T-helper 2 cell (primary cell): Measurements from ENCODE around the gene ST6GAL1.
A peak's percentile ranks its signal among the peaks of the same experiment; 100 is the strongest.

Experiments used
- DNase-seq, 5 experiments: peaks; one replicate each; pipeline versions ENCODE4 v3.0.0 to v3.0.0-alpha.2; 2012 to 2022

Gene ST6GAL1

DNA sequence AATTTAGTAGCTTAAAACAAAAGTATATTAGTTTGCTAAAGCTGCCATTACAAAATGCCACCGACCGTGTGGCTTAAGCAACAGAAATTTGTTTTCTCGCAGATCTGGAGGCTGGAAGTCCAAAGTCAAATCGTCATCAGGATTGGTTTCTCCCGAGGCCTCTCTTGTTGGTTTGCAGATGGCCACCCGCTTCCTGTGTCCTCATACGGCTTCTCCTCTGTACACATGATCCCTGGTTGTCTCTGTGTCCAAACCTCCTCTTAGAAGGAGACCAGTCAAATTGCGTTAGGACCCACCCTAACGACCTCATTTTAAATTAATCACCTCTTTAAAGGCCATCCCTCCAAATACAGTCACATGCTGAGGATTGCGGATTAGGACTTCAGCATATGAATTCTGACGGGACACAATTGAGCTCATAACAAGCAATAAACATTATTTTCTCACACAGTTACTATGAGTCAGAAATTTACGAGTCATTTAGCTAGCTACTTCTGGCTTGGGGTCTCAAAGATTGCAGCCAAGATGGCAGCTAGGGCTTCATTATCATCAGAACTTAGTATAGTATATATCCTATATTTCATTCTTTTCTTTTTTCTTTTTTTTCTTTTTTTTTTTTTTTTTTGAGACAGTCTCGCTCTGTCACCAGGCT is 150.6 kb downstream of the ST6GAL1 start:
- no peak for DNase-seq

DNA sequence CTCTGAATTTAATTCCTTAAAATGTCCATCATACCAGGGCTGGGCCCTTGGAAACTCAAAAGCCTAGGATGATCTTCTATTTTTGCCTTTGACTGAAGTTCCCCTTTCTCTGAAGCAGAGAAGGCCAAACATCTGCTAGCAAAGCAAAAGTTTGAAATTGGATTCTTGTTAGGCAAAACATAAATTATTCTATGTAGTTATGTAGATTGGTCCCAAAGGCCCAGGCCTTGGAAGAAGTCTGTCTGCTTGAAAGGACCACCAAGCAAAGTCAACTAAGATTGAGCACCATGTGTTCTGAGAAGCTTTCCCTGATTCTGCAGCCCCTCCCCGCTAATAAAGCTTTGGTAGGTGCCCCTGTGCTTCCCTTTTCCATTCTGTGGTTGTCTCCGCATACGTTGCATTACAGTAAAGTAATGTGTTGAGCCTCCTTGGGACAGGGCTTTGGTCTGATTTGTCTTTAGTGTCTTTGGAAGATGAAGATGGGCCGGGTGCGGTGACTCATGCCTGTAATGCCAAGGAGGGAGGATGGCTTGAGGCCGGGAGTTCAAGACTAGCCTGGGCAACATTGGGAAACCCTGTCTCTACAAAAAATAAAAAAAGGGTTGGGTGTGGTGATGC is 152.5 kb downstream of the ST6GAL1 start:
- DNase-seq: no peak

- DNase-seq: no peak
These were observed 153.8 kb downstream of the ST6GAL1 start for GRCh38 chr3:187084126-187084525.

DNA sequence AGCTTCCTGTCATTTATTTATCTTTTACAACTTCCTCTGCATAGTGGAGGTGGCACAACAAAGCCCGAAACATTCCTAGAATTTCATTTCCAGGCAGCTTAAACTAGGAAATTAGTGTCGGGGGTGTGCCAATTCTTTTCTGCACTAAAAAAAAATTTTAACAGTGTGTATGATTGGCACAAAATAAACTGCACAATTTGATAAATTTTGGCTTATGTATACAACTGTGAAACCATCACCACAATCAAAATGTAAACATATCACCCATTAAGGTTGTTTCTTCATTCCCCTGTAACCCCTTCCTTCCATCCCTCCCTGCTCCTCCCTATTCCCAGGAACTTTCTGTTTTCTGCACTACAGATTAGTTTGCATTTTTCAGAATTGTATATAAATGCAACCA is 154.3 kb downstream of the ST6GAL1 start:
- DNase-seq: no peak

DNA sequence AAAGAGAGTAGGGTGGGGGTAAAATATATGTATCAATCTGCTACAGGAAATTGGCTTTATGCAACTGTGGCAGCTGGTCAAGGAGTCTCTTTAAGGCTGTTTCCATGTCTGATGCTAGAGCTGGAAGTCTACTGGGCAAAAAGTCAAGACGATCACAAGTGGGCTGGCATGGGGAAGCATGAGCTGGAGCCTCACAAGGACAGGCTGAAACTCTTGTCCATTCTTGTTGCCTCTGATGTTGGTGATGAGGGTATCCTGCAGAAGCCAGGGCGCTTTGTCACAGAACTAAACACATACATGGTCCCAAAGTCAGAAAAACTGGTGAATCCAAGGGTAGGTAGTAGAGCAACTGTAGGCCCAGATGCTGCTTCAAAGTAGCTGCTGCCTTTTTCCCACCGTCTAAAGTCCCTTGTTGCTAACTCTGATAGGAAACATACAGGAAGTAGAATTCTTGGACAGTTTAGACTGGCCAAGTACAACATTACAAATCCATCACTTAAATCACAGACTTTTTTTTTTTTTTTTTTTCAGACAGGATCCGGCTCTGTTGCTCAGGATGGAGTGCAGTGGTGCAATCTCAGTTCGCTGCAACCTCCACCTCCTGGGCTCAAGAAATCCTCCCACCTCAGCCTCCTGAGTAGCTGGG is 154.8 kb downstream of the ST6GAL1 start:
- no peak for DNase-seq

GRCh38 chr3:187085933-187086332 is 155.6 kb downstream of the ST6GAL1 start:
- no peak for DNase-seq

- DNase-seq: no peak
These were observed 156.5 kb downstream of the ST6GAL1 start for GRCh38 chr3:187086831-187087230.

GRCh38 chr3:187088701-187089100 is 158.4 kb downstream of the ST6GAL1 start:
- no peak for DNase-seq

- no peak for DNase-seq
These were observed 163.0 kb downstream of the ST6GAL1 start for GRCh38 chr3:187093320-187093719.

- peak in 1 of 5 experiments; percentile 78 for DNase-seq
These were observed 168.7 kb downstream of the ST6GAL1 start for GRCh38 chr3:187098923-187099512.

GRCh38 chr3:187101184-187102072 is 171.1 kb downstream of the ST6GAL1 start:
- peak in 4 of 5 experiments; percentile 25 to 71 (median 29) for DNase-seq

GRCh38 chr3:187102073-187102634 is 171.8 kb downstream of the ST6GAL1 start:
- DNase-seq: peak in 1 of 5 experiments; percentile 23

DNA sequence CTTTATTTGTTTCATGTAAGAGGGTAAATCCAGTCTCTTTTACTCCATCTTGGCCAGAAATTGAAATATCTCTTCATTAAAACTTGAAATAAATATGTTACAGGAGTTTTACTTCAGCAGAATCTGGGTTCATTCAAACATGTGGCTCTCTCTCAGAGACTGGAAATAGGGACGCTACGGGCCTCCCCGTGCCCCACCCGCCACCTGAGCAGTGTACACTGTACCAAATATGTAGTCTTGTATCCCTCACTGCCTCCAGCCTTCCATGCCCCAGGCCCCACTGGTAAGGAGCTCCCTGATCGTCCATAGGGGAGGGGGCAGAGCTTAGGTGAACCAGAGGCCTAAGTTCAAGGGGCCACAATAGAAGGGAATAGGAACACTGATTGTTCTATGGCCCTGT is 172.9 kb downstream of the ST6GAL1 start:
- no peak for DNase-seq

GRCh38 chr3:187104342-187104741 is 174.0 kb downstream of the ST6GAL1 start:
- DNase-seq: no peak

- peak in 1 of 5 experiments; percentile 21 for DNase-seq
These were observed 174.6 kb downstream of the ST6GAL1 start for GRCh38 chr3:187104933-187105332.

DNA sequence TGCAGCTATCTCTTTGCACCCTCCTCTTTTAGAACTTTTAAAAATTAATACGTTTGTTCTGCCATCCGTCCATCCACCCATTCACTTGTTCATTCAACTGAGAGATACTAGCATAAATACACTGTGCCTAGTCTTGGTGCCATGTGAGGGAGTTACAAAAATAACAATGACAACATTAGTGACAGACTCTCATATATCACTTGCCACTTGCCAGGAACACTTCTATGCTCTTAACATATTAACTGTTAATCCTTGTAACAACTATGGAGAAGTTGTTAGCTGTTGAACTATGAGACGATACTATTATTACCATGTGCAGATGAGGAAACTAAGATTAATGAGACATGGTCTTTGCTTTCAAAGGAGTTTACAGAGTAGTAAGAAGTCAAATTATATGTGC is 175.4 kb downstream of the ST6GAL1 start:
- DNase-seq: no peak

GRCh38 chr3:187107989-187108388 is 177.7 kb downstream of the ST6GAL1 start:
- DNase-seq: no peak

- DNase-seq: no peak
These were observed 179.8 kb downstream of the ST6GAL1 start for GRCh38 chr3:187110156-187110555.

- peak in 2 of 5 experiments; percentile 11 to 42 for DNase-seq
These were observed 182.8 kb downstream of the ST6GAL1 start for GRCh38 chr3:187112934-187113793.

DNA sequence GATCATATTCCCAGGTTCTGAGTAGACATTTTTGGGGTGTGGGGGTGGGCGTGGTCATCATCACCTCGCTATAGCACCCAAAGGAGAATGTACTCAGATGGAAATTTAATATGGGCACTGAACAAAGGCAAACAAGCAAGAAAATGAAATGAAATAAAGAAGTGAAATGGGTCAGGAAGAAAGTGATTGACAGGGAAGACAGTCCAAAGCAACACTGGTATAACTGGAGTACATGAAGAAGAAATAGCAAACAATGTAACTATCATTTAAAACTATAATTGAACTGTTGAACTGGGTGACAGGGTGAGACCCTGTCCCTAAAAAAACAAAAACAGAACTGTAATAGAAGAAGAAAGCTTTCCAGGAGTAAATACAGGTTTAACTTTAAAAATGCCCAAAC is 184.2 kb downstream of the ST6GAL1 start:
- DNase-seq: no peak

DNA sequence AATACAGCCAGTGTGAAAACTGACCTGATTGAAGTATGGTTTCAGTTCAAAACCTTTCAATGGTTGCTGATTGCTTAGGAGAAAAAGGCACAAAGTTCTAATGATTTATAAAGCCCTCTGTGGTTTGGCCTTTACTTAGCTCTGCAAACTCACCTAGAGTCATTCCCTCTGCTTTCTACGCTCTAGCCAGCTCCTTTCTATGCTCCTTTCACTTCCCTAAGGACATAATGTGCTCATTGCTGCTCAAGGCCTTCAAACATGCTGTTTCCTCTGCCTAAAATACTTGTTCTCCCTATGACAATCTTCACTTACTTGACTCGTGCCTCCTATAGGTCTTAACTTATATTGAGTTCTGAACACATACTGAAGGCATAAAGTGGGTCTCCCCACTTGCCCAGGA is 190.0 kb downstream of the ST6GAL1 start:
- DNase-seq: no peak
